SK-N-SH (cell line): ENCODE measurements around the gene RNF168. TPM values are rescaled to one million over a fixed set of nuclear protein-coding genes. Genes with fewer than 3 reads are reported as not detected.

Experiments used
- CTCF ChIA-PET: fragments of 300-600, 350-600 bp; formaldehyde crosslinking; extraction: SDS; loops from one replicate; lab custom pipeline; 2021; lab: Yijun Ruan, JAX
- POLR2A ChIA-PET: fragments of 350-600 bp; sonication (Branson Sonifier 250); formaldehyde crosslinking; extraction: SDS; loops from one replicate; lab custom pipeline; 2020; ENCODE audit warnings: antibody characterized with exemption, inconsistent platforms; lab: Yijun Ruan, JAX
- DNase-seq: peaks from one replicate; pipeline ENCODE4 v3.0.0; 2012
- H2AFZ ChIP-seq: fragments of 200-600 bp; sonication (generic); 2 replicates; pipeline ENCODE4 v1.8.1; 2016; ENCODE audit warnings: antibody characterized with exemption, mild to moderate bottlenecking, low read depth
- H3F3A ChIP-seq: fragments of 200-600 bp; sonication (generic); replicated peaks from 2 replicates; pipeline ENCODE3; 2016; ENCODE audit warnings: antibody characterized with exemption, mild to moderate bottlenecking; ENCODE audit not compliant: insufficient read depth
- H3K27ac ChIP-seq, 2 experiments: fragments of 200-500 bp in 1 of 2; fragments of 200-600 bp in 1 of 2; sonication (Bioruptor generic) in 1 of 2; sonication (generic), shearing (Covaris generic) in 1 of 2; 2 replicates each; pipeline versions ENCODE4 v1.5.1 to v1.6.1; 2014 to 2016; ENCODE audit warnings: low read depth in 2 of 2, inconsistent platforms in 1 of 2, low read length in 1 of 2, mild to moderate bottlenecking in 1 of 2, mixed read lengths in 1 of 2
- H3K27me3 ChIP-seq: fragments of 200-600 bp; sonication (generic), shearing (Covaris generic); 2 replicates; pipeline ENCODE4 v1.6.1; 2016; ENCODE audit warnings: mixed run types; ENCODE audit not compliant: insufficient read depth
- H3K36me3 ChIP-seq, 2 experiments: fragments of 200-500 bp in 1 of 2; fragments of 200-600 bp in 1 of 2; sonication (Bioruptor generic) in 1 of 2; sonication (generic) in 1 of 2; replicated peaks in 1 of 2; 2 replicates each; pipeline versions ENCODE3 to v1.5.1; 2014 to 2016; ENCODE audit warnings: low read length in 1 of 2, mild to moderate bottlenecking in 1 of 2; ENCODE audit not compliant: insufficient read depth in 2 of 2, control insufficient read depth in 1 of 2
- H3K4me1 ChIP-seq, 2 experiments: fragments of 200-500 bp in 1 of 2; fragments of 200-600 bp in 1 of 2; sonication (Bioruptor generic) in 1 of 2; sonication (generic), shearing (Covaris generic) in 1 of 2; 2 replicates each; pipeline versions ENCODE4 v1.5.1 to v1.6.1; 2014 to 2016; ENCODE audit warnings: low read depth in 1 of 2, low read length in 1 of 2, mixed run types in 1 of 2; ENCODE audit not compliant: insufficient read depth in 2 of 2, control insufficient read depth in 1 of 2
- H3K4me2 ChIP-seq: fragments of 200-600 bp; sonication (generic), shearing (Covaris generic); 2 replicates; pipeline ENCODE4 v1.6.1; 2017; ENCODE audit warnings: mixed run types
- H3K4me3 ChIP-seq, 2 experiments: fragments of 200-500 bp in 1 of 2; fragments of 200-600 bp in 1 of 2; sonication (Bioruptor generic) in 1 of 2; sonication (generic), shearing (Covaris generic) in 1 of 2; 2 replicates each; pipeline versions ENCODE4 v1.5.1 to v1.8.1; 2014 to 2016; ENCODE audit warnings: low read depth in 2 of 2, inconsistent platforms in 1 of 2, low read length in 1 of 2, mild to moderate bottlenecking in 1 of 2, mixed read lengths in 1 of 2, moderate library complexity in 1 of 2
- H3K79me2 ChIP-seq: fragments of 200-600 bp; sonication (generic); 2 replicates; pipeline ENCODE4 v1.8.1; 2017; ENCODE audit warnings: mild to moderate bottlenecking; ENCODE audit not compliant: insufficient read depth
- H3K9ac ChIP-seq: fragments of 200-600 bp; sonication (generic); 2 replicates; pipeline ENCODE4 v1.6.1; 2017; ENCODE audit warnings: mixed run types
- H3K9me2 ChIP-seq: fragments of 200-600 bp; sonication (generic); 2 replicates; pipeline ENCODE4 v1.6.1; 2017; ENCODE audit warnings: mixed run types
- H3K9me3 ChIP-seq: fragments of 200-600 bp; sonication (generic); 2 replicates; pipeline ENCODE4 v1.6.1; 2017; ENCODE audit warnings: mixed run types, mild to moderate bottlenecking, moderate library complexity
- H4K20me1 ChIP-seq: fragments of 200-600 bp; sonication (generic); 2 replicates; pipeline ENCODE4 v1.6.1; 2017; ENCODE audit warnings: mild to moderate bottlenecking, mixed run types; ENCODE audit not compliant: insufficient read depth
- CHD2 ChIP-seq: fragments of 150-350 bp; IDR thresholded peaks from 2 replicates; pipeline ENCODE4 v1.6.1; 2018; ENCODE audit warnings: low read length; ENCODE audit not compliant: partially characterized antibody
- ELF1 ChIP-seq: IDR thresholded peaks from 2 replicates; pipeline ENCODE4 v1.4.0; 2012
- EZH2phosphoT487 ChIP-seq: fragments of 200-600 bp; sonication (generic); IDR thresholded peaks from 2 replicates; pipeline ENCODE4 v1.6.1; 2017; ENCODE audit warnings: low read depth, mixed run types, mild to moderate bottlenecking, antibody characterized with exemption, moderate library complexity, borderline replicate concordance
- FOSL2 ChIP-seq: IDR thresholded peaks from 2 replicates; pipeline ENCODE4 v1.4.0; 2012; ENCODE audit warnings: low read depth, mild to moderate bottlenecking, moderate library complexity, borderline replicate concordance
- FOXJ3 ChIP-seq: sonication (generic); formaldehyde crosslinking; IDR thresholded peaks from 2 replicates; pipeline ENCODE4 v1.5.1; 2020; ENCODE audit warnings: mild to moderate bottlenecking, missing genetic modification reagents
- FOXM1 ChIP-seq: IDR thresholded peaks from 2 replicates; pipeline ENCODE4 v1.4.0; 2012; ENCODE audit warnings: low read depth, mild to moderate bottlenecking
- GABPA ChIP-seq: IDR thresholded peaks from 2 replicates; pipeline ENCODE4 v1.4.0; 2012; ENCODE audit warnings: low read depth, mild to moderate bottlenecking
- GATA2 ChIP-seq: sonication (generic); formaldehyde crosslinking; IDR thresholded peaks from 2 replicates; pipeline ENCODE4 v1.5.0; 2020; ENCODE audit warnings: mild to moderate bottlenecking, missing genetic modification reagents
- JUND ChIP-seq: IDR thresholded peaks from 2 replicates; pipeline ENCODE4 v1.4.0; 2012
- MAX ChIP-seq: IDR thresholded peaks from 2 replicates; pipeline ENCODE4 v1.4.0; 2012; ENCODE audit warnings: low read depth
- MEF2A ChIP-seq: IDR thresholded peaks from 2 replicates; pipeline ENCODE4 v1.4.0; 2012; ENCODE audit warnings: low read depth, borderline replicate concordance
- MXI1 ChIP-seq: IDR thresholded peaks from 2 replicates; pipeline ENCODE4 v1.6.1; 2012; ENCODE audit warnings: mild to moderate bottlenecking, low read depth, low read length, improper control_type of control experiment
- NFIC ChIP-seq: IDR thresholded peaks from 2 replicates; pipeline ENCODE4 v1.4.0; 2012; ENCODE audit warnings: borderline replicate concordance
- NRF1 ChIP-seq: IDR thresholded peaks from 2 replicates; pipeline ENCODE4 v1.6.1; 2012; ENCODE audit warnings: low read depth, mild to moderate bottlenecking, low read length
- PBX3 ChIP-seq: IDR thresholded peaks from 2 replicates; pipeline ENCODE4; 2012
- POLR2AphosphoS5 ChIP-seq: IDR thresholded peaks from 2 replicates; pipeline ENCODE4 v1.6.1; 2012; ENCODE audit warnings: low read depth, low read length
- RCOR1 ChIP-seq: fragments of 150-350 bp; IDR thresholded peaks from 2 replicates; pipeline ENCODE4 v1.6.1; 2017; ENCODE audit warnings: antibody characterized with exemption, low read length
- REST ChIP-seq: IDR thresholded peaks from 2 replicates; pipeline ENCODE4 v1.6.1; 2012; ENCODE audit warnings: mild to moderate bottlenecking, low read depth, low read length, moderate library complexity
- RFX5 ChIP-seq: IDR thresholded peaks from 2 replicates; pipeline ENCODE4 v1.6.1; 2012; ENCODE audit warnings: mild to moderate bottlenecking, improper control_type of control experiment, low read length
- RXRA ChIP-seq: IDR thresholded peaks from 2 replicates; pipeline ENCODE4 v1.4.0; 2012; ENCODE audit warnings: low read depth, mild to moderate bottlenecking, borderline replicate concordance
- SIN3A ChIP-seq: IDR thresholded peaks from 2 replicates; pipeline ENCODE4 v1.6.1; 2012; ENCODE audit warnings: low read depth, mild to moderate bottlenecking, low read length, moderate library complexity, borderline replicate concordance
- SMC3 ChIP-seq: IDR thresholded peaks from 2 replicates; pipeline ENCODE4 v1.6.1; 2012; ENCODE audit warnings: low read depth, low read length, improper control_type of control experiment
- TCF12 ChIP-seq: IDR thresholded peaks from 2 replicates; pipeline ENCODE4 v1.4.0; 2012
- TEAD4 ChIP-seq: IDR thresholded peaks from 2 replicates; pipeline ENCODE4 v1.4.0; 2012; ENCODE audit warnings: mild to moderate bottlenecking, borderline replicate concordance; ENCODE audit not compliant: insufficient read depth
- USF1 ChIP-seq: IDR thresholded peaks from 2 replicates; pipeline ENCODE4 v1.4.0; 2012; ENCODE audit warnings: low read depth, borderline replicate concordance
- USF2 ChIP-seq: fragments of 150-350 bp; IDR thresholded peaks from 2 replicates; pipeline ENCODE4 v1.6.1; 2017; ENCODE audit warnings: antibody characterized with exemption, low read length, low read depth, borderline replicate concordance
- YY1 ChIP-seq: IDR thresholded peaks from 2 replicates; pipeline ENCODE4 v1.4.0; 2012; ENCODE audit warnings: low read depth, mild to moderate bottlenecking
- WGBS: methylation state at CpG from one replicate; pipeline ENCODE4 v1.1.6; 2017; ENCODE audit warnings: low lambda C conversion rate; 5-methylcytosine and 5-hydroxymethylcytosine counted together
- polyA plus RNA-seq, 3 experiments: library from polyadenylated mRNA; depleted of rRNA; stranded (reverse); fragments of >200 nt; gene quantifications; 2 replicates each; pipeline ENCODE4 v1.2.3, GENCODE V29; 2012

The RNF168 gene
- 1.8 and 1.9 TPM in 2 replicates for polyA plus RNA-seq (2012; rRNA removed)
- 2.0 and 2.2 TPM in 2 replicates for polyA plus RNA-seq (2012; cell fraction: cytosol; rRNA removed)
- 2.6 and 3.3 TPM in 2 replicates for polyA plus RNA-seq (2012; cell fraction: nucleus; rRNA removed)

GRCh38 chr3:196503196-196504076, at the start of gene RNF168:
Gene RNF168 (minus strand): TSS chr3:196503768. CDS start chr3:196503173, 595 bp downstream.
- H3K27ac ChIP-seq = peak within 1 kb of the TSS; percentile 91 to 94
- POLR2A ChIA-PET = interaction anchor here (1.2 to 1.7 kb wide), 2 partner anchors 25 to 71 kb away, joined by 3 to 4 read pairs; partner anchors contain the start of gene UBXN7
- peaks cover 50% of the 10 kb centered on the region for H3K79me2 ChIP-seq
- peaks cover 0 to 4% of the 10 kb centered on the region in 2 experiments; a peak in 1 of 4 replicates for H3K4me1 ChIP-seq
- peak within 1 kb of the TSS; percentile 77 to 99 for H3K4me3 ChIP-seq
- H3K9me3 ChIP-seq = 0 out of 2 replicates have a peak, but pooled peaks cover 8% of the 10 kb centered on the region
- no peaks in the 10 kb centered on the region for H3K36me3 ChIP-seq
- H3K4me2 ChIP-seq = peak within 1 kb of the TSS; percentile 84
- 2% methylated on average over 35 of the region's 75 CpGs for WGBS
- CTCF ChIA-PET = interaction anchor here (0.7 to 1.6 kb wide), 5 partner anchors 15 to 198 kb away, joined by 3 to 10 read pairs (median 3); no protein-coding TSS in a partner anchor
- peaks cover 38% of the 10 kb centered on the region for H4K20me1 ChIP-seq
- H3K9me2 ChIP-seq = no peaks in the 10 kb centered on the region
- peak within 1 kb of the TSS; percentile 94 for H2AFZ ChIP-seq
- H3K9ac ChIP-seq = peak within 1 kb of the TSS; percentile 96
- peak; percentile 95 for DNase-seq
- no peaks in the 10 kb centered on the region for H3K27me3 ChIP-seq
- H3F3A ChIP-seq = peaks cover 22% of the 10 kb centered on the region
- TF ChIP-seq USF1 = no peak
- TF ChIP-seq FOXJ3 = no peak
- peak; percentile 87 for TF ChIP-seq GABPA
- peak; percentile 6; the same call in 1 of the 2 replicates for TF ChIP-seq TCF12
- no peak for TF ChIP-seq REST
- no peak for TF ChIP-seq GATA2 (CRISPR knock-in tag)
- TF ChIP-seq MEF2A = no peak; the same call in 1 of the 2 replicates
- TF ChIP-seq ELF1 = peak; percentile 72
- TF ChIP-seq EZH2phosphoT487 = no peak
- 0 out of 2 replicates have a peak, but pooled peaks have one; percentile 70 for TF ChIP-seq SIN3A
- no peak for TF ChIP-seq FOXM1
- 0 out of 2 replicates have a peak, but pooled peaks have one; percentile 58 for TF ChIP-seq RFX5
- TF ChIP-seq CHD2 = peak; percentile 45
- peak; percentile 53; the same call in 1 of the 2 replicates for TF ChIP-seq NRF1
- no peak for TF ChIP-seq RXRA
- TF ChIP-seq NFIC = no peak; the same call in 1 of the 2 replicates
- peak; percentile 66 for TF ChIP-seq MAX
- no peak for TF ChIP-seq USF2
- TF ChIP-seq PBX3 = peak; percentile 45; the same call in 1 of the 2 replicates
- 0 out of 2 replicates have a peak, but pooled peaks have one; percentile 10 for TF ChIP-seq RCOR1
- TF ChIP-seq POLR2AphosphoS5 = peak; percentile 72
- TF ChIP-seq MXI1 = peak; percentile 59
- no peak for TF ChIP-seq YY1
- no peak for TF ChIP-seq SMC3
- TF ChIP-seq FOSL2 = no peak
- TF ChIP-seq TEAD4 = no peak
- TF ChIP-seq JUND = no peak
